ENCODE data around the gene SRSF9. TPM values are rescaled to one million over a fixed set of nuclear protein-coding genes. Genes with fewer than 3 reads are reported as not detected.

Gene SRSF9
- total RNA-seq, 1 experiment from 2014 or later: 244 TPM

- ChIA-PET CTCF (interaction anchor here (0.6 kb wide), 1 partner anchor 66 kb away, joined by 3 read pairs; no protein-coding TSS in a partner anchor), POLR2A (no interaction called here)
- Mint-ChIP-seq H3K4me3 (ENCODE audit: unreplicated experiment) (no peak overlapping the region), H3K36me3 (ENCODE audit: insufficient read depth, unreplicated experiment) (peaks cover 56% of the 10 kb centered on the region), H3K9me3 (ENCODE audit: unreplicated experiment) (no peaks in the 10 kb centered on the region), H3K27ac (ENCODE audit: unreplicated experiment) (no peak overlapping the region), H3K27me3 (ENCODE audit: insufficient read depth, unreplicated experiment) (no peaks in the 10 kb centered on the region), H3K4me1 (ENCODE audit: low read depth, unreplicated experiment) (peaks cover 12% of the 10 kb centered on the region)
- intact Hi-C loops (cut with micrococcal nuclease; ENCODE audit: unreplicated experiment): no loop called here
- no TSS peak for BruUV-seq (replicated peaks)
- no peaks in the 10 kb centered on the region for H3K27me3 ChIP-seq (replicated peaks; ENCODE audit: control insufficient read depth, insufficient read depth, low read length)
- peaks cover 3% of the 10 kb centered on the region for H3K36me3 ChIP-seq (ENCODE audit: control insufficient read depth, insufficient read depth, low read length)
- H3K4me3 ChIP-seq (ENCODE audit: low read depth, low read length): no peak overlapping the region
- DNase-seq: no peak
- H3K9me3 ChIP-seq: no peaks in the 10 kb centered on the region
- TF ChIP-seq, protein P1, sequence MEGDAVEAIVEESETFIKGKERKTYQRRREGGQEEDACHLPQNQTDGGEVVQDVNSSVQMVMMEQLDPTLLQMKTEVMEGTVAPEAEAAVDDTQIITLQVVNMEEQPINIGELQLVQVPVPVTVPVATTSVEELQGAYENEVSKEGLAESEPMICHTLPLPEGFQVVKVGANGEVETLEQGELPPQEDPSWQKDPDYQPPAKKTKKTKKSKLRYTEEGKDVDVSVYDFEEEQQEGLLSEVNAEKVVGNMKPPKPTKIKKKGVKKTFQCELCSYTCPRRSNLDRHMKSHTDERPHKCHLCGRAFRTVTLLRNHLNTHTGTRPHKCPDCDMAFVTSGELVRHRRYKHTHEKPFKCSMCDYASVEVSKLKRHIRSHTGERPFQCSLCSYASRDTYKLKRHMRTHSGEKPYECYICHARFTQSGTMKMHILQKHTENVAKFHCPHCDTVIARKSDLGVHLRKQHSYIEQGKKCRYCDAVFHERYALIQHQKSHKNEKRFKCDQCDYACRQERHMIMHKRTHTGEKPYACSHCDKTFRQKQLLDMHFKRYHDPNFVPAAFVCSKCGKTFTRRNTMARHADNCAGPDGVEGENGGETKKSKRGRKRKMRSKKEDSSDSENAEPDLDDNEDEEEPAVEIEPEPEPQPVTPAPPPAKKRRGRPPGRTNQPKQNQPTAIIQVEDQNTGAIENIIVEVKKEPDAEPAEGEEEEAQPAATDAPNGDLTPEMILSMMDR (IDR thresholded peaks at IDR 0.05; ENCODE audit: insufficient read depth in 1 of 2, low read depth in 1 of 2, low read length in 1 of 2, severe bottlenecking in 1 of 2, unreplicated experiment in 1 of 2): no peak
- H3K4me1 ChIP-seq: peaks cover 11% of the 10 kb centered on the region
These were observed 31.0 kb upstream of the SRSF9 start for GRCh38 chr12:120500581-120500980.

DNA sequence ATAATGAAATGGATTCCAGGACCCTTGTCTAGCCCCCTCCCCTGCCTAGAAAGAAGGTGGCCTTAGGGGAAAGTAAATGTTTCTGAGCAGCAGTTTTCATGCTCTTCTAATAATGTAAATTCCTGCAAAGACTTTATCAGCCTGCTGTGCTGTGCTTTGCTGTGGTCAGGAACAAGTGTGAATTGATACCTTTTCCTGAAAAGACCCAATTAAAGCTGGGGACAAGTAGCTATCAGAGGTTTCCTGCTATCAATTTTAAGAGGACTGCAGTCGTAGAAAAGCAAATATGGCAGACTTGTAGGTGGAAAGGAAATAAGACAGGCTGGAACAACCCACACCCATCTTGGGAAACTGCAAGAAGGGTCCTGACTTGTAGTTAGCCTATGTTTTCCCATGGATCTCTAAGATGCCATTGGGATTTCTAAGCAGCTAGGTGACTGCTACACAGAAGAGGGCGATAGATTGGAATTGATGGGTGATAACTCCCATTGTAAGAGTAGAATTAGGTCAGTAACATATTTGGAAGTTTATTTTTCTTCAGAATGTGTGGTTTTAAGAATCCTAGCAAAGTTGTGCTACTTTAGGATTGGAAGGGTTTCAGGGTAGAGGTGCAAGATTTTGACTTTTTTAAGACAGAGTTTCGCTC, 29.4 kb upstream of the SRSF9 start:
- intact Hi-C loops (cut with micrococcal nuclease; ENCODE audit: unreplicated experiment): no loop called here
- Mint-ChIP-seq H3K27ac (ENCODE audit: unreplicated experiment) (no peak overlapping the region), H3K4me1 (ENCODE audit: low read depth, unreplicated experiment) (peaks cover 19% of the 10 kb centered on the region), H3K36me3 (ENCODE audit: insufficient read depth, unreplicated experiment) (peaks cover 55% of the 10 kb centered on the region), H3K4me3 (ENCODE audit: unreplicated experiment) (no peak overlapping the region), H3K27me3 (ENCODE audit: insufficient read depth, unreplicated experiment) (no peaks in the 10 kb centered on the region), H3K9me3 (ENCODE audit: unreplicated experiment) (no peaks in the 10 kb centered on the region)
- DNase-seq: no peak
- ChIA-PET CTCF (interaction anchor here (0.6 kb wide), 1 partner anchor 10 kb away, joined by 3 read pairs; no protein-coding TSS in a partner anchor), POLR2A (no interaction called here)
- BruUV-seq (replicated peaks): no TSS peak
- peaks cover 17% of the 10 kb centered on the region for H3K4me1 ChIP-seq
- H3K9me3 ChIP-seq: no peaks in the 10 kb centered on the region
- no peak overlapping the region for H3K4me3 ChIP-seq (ENCODE audit: low read depth, low read length)
- peaks cover 3% of the 10 kb centered on the region for H3K36me3 ChIP-seq (ENCODE audit: control insufficient read depth, insufficient read depth, low read length)
- H3K27me3 ChIP-seq (replicated peaks; ENCODE audit: control insufficient read depth, insufficient read depth, low read length): no peaks in the 10 kb centered on the region
- TF ChIP-seq, protein P1 (IDR thresholded peaks at IDR 0.05; ENCODE audit: insufficient read depth in 1 of 2, low read depth in 1 of 2, low read length in 1 of 2, severe bottlenecking in 1 of 2, unreplicated experiment in 1 of 2): no peak

GRCh38 chr12:120497524-120498150, 28.1 kb upstream of the SRSF9 start:
- Histone ChIP-seq H3K4me1 (peaks cover 17% of the 10 kb centered on the region), H3K27me3 (replicated peaks; ENCODE audit: control insufficient read depth, insufficient read depth, low read length) (no peaks in the 10 kb centered on the region), H3K9me3 (no peaks in the 10 kb centered on the region), H3K36me3 (ENCODE audit: control insufficient read depth, insufficient read depth, low read length) (peaks cover 1% of the 10 kb centered on the region; the same call in 1 of the 2 replicates), H3K4me3 (ENCODE audit: low read depth, low read length) (peak overlapping the region; percentile 80)
- intact Hi-C loops (cut with micrococcal nuclease; ENCODE audit: unreplicated experiment): no loop called here
- no peaks in the 10 kb centered on the region for H3K9me3 Mint-ChIP-seq (ENCODE audit: unreplicated experiment)
- no TSS peak for BruUV-seq (replicated peaks)
- peaks cover 19% of the 10 kb centered on the region for H3K4me1 Mint-ChIP-seq (ENCODE audit: low read depth, unreplicated experiment)
- no peaks in the 10 kb centered on the region for H3K27me3 Mint-ChIP-seq (ENCODE audit: insufficient read depth, unreplicated experiment)
- TF ChIP-seq, protein P1 (IDR thresholded peaks at IDR 0.05; ENCODE audit: insufficient read depth in 1 of 2, low read depth in 1 of 2, low read length in 1 of 2, severe bottlenecking in 1 of 2, unreplicated experiment in 1 of 2): no peak
- peak overlapping the region; percentile 96 for H3K4me3 Mint-ChIP-seq (ENCODE audit: unreplicated experiment)
- peaks cover 46% of the 10 kb centered on the region for H3K36me3 Mint-ChIP-seq (ENCODE audit: insufficient read depth, unreplicated experiment)
- ChIA-PET CTCF (interaction anchor here (1.0 to 1.6 kb wide), 3 partner anchors 31 to 189 kb away, joined by 3 to 6 read pairs (median 3); partner anchors contain the start of genes COQ5 and MLEC), POLR2A (interaction anchor here (0.6 to 2.4 kb wide), 2 partner anchors 32 to 83 kb away, joined by 3 to 17 read pairs; partner anchors contain the start of genes COQ5 and POP5)
- peak overlapping the region; percentile 80 for H3K27ac Mint-ChIP-seq (ENCODE audit: unreplicated experiment)
- DNase-seq: no peak

All from Caco-2 (cell line).